ENCODE results near the gene CYP11A1. TPM values are rescaled to one million over a fixed set of nuclear protein-coding genes. Genes with fewer than 3 reads are reported as not detected.
A peak's percentile ranks its signal among the peaks of the same experiment; 100 is the strongest.

Gene CYP11A1
- total RNA-seq, 2 experiments from 2014 or later = 0.29 to 0.31 TPM

GRCh38 chr15:74307827-74308811 lies 59.3 kb downstream of the CYP11A1 start:
- Mint-ChIP-seq H3K4me3 (no peak overlapping the region), H3K36me3 (ENCODE audit: low read depth) (no peaks in the 10 kb centered on the region), H3K27ac (no peak overlapping the region), H3K27me3 (peaks cover 8% of the 10 kb centered on the region), H3K9me3 (no peaks in the 10 kb centered on the region), H3K4me1 (ENCODE audit: low read depth) (no peaks in the 10 kb centered on the region)
- peak; percentile 68 for DNase-seq
- ChIA-PET CTCF (interaction anchor here (0.6 to 3.5 kb wide), 25 partner anchors 10 to 334 kb away, joined by 3 to 19 read pairs (median 4); partner anchors contain the start of gene ISLR2), POLR2A (interaction anchor here (1.2 kb wide), 1 partner anchor 134 kb away, joined by 3 read pairs; the partner anchor contains the start of gene ISLR)
- intact Hi-C loops (cut with micrococcal nuclease) = loop anchor here (10.0 kb wide), 1 partner anchor 183 kb away; no protein-coding TSS in a partner anchor
- ATAC-seq = peak; percentile 84
- TF ChIP-seq, protein P1, sequence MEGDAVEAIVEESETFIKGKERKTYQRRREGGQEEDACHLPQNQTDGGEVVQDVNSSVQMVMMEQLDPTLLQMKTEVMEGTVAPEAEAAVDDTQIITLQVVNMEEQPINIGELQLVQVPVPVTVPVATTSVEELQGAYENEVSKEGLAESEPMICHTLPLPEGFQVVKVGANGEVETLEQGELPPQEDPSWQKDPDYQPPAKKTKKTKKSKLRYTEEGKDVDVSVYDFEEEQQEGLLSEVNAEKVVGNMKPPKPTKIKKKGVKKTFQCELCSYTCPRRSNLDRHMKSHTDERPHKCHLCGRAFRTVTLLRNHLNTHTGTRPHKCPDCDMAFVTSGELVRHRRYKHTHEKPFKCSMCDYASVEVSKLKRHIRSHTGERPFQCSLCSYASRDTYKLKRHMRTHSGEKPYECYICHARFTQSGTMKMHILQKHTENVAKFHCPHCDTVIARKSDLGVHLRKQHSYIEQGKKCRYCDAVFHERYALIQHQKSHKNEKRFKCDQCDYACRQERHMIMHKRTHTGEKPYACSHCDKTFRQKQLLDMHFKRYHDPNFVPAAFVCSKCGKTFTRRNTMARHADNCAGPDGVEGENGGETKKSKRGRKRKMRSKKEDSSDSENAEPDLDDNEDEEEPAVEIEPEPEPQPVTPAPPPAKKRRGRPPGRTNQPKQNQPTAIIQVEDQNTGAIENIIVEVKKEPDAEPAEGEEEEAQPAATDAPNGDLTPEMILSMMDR (IDR thresholded peaks at IDR 0.05) = peak; percentile 56

- no peaks in the 10 kb centered on the region for H3K9me3 Mint-ChIP-seq
These were observed 60.6 kb downstream of the CYP11A1 start for GRCh38 chr15:74306781-74307217.

GRCh38 chr15:74305687-74306086 lies 61.8 kb downstream of the CYP11A1 start:
- CTCF ChIA-PET = no interaction called here
- no peak for ATAC-seq
- Mint-ChIP-seq H3K9me3 (no peaks in the 10 kb centered on the region), H3K4me3 (no peak overlapping the region), H3K27me3 (peaks cover 18% of the 10 kb centered on the region), H3K36me3 (ENCODE audit: low read depth) (no peaks in the 10 kb centered on the region), H3K4me1 (ENCODE audit: low read depth) (no peaks in the 10 kb centered on the region), H3K27ac (no peak overlapping the region)
- intact Hi-C loops (cut with micrococcal nuclease) = loop anchor here (10.0 kb wide), 1 partner anchor 181 kb away; no protein-coding TSS in a partner anchor
- POLR2A ChIA-PET = no interaction called here
- TF ChIP-seq, protein P1 (IDR thresholded peaks at IDR 0.05) = no peak
- no peak for DNase-seq

More at GRCh38 chr15:74306781-74307217, 60.6 kb downstream of the CYP11A1 start:
- CTCF ChIA-PET = interaction anchor here (0.8 to 3.5 kb wide), 11 partner anchors 14 to 253 kb away, joined by 3 to 19 read pairs (median 4); no protein-coding TSS in a partner anchor
- Mint-ChIP-seq H3K27ac (no peak overlapping the region), H3K4me1 (ENCODE audit: low read depth) (no peaks in the 10 kb centered on the region), H3K4me3 (no peak overlapping the region), H3K36me3 (ENCODE audit: low read depth) (no peaks in the 10 kb centered on the region), H3K27me3 (peaks cover 13% of the 10 kb centered on the region)
- no peak for DNase-seq
- ATAC-seq = no peak
- intact Hi-C loops (cut with micrococcal nuclease) = loop anchor here (10.0 kb wide), 1 partner anchor 182 kb away; no protein-coding TSS in a partner anchor
- TF ChIP-seq, protein P1 (IDR thresholded peaks at IDR 0.05) = no peak
- POLR2A ChIA-PET = no interaction called here

DNA sequence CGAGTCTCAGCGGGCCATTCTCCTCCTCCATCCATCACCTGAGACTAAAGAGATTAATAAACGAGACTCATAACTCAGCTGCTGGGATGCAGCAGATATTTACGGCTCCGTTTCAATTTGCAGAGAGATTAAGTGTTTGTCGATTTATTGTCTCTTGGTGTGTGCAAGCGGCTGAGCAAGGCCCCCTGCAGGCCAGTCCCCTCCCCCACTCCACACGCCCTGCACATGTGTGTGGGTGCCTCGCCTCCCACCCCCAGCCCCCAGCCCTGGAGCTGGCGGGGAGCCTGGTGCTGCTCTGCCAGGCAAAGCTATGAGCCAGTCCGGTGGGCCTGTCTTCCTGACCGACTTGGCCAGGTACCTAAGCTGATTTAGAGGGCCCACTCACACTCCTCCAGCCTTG lies 63.0 kb downstream of the CYP11A1 start:
- DNase-seq (no peak), ATAC-seq (no peak)
- H3K4me1 Mint-ChIP-seq (ENCODE audit: low read depth) = no peaks in the 10 kb centered on the region
- intact Hi-C loops (cut with micrococcal nuclease) = loop anchor here (10.0 kb wide), 1 partner anchor 180 kb away; no protein-coding TSS in a partner anchor
- CTCF ChIA-PET = interaction anchor here (1.8 kb wide), 1 partner anchor 16 kb away, joined by 7 read pairs; no protein-coding TSS in a partner anchor
- H3K9me3 Mint-ChIP-seq = no peaks in the 10 kb centered on the region
- no peak overlapping the region for H3K27ac Mint-ChIP-seq
- H3K4me3 Mint-ChIP-seq = no peak overlapping the region
- TF ChIP-seq, protein P1 (IDR thresholded peaks at IDR 0.05) = no peak
- H3K27me3 Mint-ChIP-seq = peaks cover 21% of the 10 kb centered on the region
- no peaks in the 10 kb centered on the region for H3K36me3 Mint-ChIP-seq (ENCODE audit: low read depth)
- POLR2A ChIA-PET = interaction anchor here (1.6 kb wide), 1 partner anchor 10 kb away, joined by 4 read pairs; no protein-coding TSS in a partner anchor

All from activated CD8-positive, alpha-beta T cell treated with anti-CD3 and anti-CD28 coated beads for 36 hours (primary cell).